ENCODE results near the gene ANO4.

The ANO4 gene

DNA sequence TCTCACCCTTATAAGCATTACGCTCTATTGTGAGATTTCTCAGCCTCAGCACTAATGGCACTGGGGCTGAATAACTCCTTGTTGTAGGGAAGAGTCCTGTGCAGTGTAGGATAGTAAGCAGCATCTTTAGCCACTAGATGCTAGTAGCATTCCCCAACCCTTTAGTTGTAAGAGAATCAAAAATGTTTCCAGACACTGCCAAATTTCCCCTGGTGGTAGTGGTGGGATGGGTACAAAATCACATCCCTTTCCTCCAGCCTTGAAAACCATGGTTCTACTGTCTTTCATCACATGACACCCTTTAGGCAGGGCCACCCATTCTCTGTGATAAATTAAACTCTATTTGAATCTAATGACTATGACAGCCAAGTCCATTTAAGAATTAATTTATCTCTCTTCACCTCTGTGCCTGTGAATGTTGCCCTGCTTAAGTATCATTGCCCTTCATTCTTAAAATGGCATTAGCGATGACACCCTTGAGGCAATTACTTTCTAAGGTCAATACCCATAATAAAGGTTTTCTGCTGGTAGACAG is 199.4 kb downstream of the ANO4 start:
- DNase-seq, result no peak

DNA sequence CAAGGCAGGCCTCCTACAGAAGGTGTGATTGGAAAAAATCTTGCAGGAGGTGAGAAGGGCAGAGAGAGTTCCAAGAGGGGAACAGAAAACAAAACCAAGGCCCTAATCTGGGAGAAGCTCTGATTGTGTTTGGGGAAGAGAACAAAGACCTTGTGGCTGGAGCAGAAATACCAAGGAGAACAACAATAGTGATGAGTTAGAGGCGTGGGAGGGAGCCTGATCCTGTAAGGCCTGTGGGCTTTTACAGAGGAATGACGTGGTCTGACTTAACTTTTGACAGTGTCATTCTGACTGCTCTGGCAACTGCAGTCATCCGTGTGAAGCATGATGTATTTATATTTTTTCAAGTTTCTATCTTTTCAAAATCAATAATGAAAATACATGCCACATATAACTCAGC is 200.6 kb downstream of the ANO4 start:
- DNase-seq, result no peak

DNA sequence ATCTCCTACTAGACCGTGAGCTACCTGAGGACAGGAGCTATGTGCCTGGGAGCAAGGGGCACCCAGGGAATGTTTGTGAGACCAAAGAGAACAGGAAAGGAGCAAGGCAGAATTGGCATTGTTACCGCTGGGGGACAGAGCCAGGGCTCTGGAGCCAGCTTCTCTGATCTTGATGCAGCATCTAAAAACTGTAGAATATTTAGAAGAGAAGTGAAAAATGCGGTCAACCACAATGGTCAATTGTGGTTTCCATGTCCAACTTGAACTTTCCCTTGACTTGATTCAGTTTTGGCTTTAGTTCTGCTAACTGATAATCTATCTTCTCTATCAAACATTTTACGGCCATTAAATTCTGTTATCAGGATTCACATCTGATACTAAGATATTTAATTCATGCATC is 201.2 kb downstream of the ANO4 start:
- DNase-seq, result no peak

DNA sequence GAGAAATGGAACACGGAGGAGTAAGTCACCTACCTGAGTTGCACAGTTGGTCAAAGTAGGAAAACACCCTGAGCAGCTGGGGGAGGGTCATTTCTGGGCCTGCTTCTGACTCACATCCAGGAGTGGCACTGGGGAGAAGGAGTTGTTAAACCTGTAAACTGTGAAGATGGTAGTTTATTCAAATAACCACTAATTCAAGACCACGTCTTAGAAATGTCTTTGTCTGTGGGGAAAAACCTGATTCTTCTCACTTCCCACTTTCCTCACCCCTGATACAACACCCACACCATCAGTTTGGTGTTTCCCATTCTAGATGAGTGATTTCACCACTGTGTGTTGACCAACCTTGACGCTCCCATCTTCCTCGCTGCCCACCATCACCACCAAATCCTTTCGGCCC is 207.1 kb downstream of the ANO4 start:
- DNase-seq, result no peak

DNA sequence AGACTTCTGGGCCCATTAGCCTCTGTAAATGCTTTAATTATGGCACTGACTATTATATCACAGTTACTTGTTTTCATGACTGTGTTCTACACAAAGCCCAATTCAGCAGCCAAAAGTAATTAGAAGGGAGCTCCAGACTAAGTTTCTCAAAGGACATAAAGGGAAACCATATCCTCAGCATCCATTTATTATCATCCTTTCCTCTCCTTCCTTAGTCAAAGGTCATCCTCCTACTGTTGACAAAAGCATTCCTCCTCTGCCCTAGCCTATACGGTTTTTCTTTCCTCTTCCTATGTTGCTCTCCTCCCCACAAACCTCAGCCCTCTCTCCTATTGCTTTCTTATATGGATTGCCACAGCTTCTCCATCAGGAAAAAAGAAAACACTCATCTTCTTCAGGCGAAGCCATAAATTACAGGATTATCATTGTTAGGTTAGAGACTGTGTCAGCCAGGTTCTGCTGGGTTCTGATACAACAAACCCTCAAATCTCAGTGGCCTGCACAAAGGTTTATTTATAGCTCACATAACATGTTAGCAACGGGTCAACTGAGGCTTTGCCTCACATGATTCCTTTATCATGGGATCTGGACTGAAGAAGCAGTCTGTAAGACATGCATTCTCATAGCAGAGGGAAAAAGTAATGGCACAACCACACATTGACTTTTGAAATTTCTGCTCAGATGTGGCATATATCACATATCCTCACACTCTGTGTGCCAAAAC is 208.3 kb downstream of the ANO4 start:
- no peak for DNase-seq

GRCh38 chr12:101004898-101005297 is 210.3 kb downstream of the ANO4 start:
- no peak for DNase-seq

GRCh38 chr12:101009274-101009673 is 214.7 kb downstream of the ANO4 start:
- DNase-seq, result no peak

DNA sequence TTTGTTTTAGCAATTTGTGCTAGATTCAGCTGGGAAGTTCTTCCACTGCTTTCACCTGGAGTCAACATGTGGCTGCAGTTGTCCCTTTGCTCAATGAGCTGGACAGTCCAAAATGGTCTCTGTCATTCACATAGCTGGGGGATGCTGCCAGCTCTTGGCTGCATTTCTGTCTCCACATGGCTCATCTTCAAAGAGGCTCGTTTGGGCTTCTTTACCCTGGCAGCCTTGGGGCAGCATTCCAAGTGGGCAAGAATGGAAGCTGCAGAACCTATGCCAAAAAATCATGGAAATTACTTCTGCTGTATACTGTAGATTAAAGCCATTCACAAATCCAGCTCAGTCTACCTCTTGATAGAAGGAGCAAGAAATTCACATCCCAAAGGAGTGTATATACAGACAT is 216.3 kb downstream of the ANO4 start:
- DNase-seq, result no peak

DNA sequence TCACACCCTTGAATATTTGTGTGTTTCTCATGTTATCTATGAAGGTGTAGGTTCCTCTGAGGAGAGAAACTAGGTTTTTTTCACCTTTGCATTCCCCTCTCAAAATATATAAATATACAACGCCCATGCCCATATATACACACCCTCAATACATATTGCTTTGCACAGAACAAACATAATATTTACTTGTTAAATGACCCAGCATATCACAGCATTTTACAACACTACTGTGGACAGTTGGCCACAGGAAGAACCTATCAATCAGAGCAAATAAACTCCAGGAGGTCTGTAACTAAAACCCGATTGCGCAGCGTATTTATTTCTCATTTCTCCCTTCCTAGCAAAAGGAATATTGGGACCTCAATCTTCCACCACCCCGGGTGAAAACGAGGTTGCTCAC is 219.4 kb downstream of the ANO4 start:
- no peak for DNase-seq

DNA sequence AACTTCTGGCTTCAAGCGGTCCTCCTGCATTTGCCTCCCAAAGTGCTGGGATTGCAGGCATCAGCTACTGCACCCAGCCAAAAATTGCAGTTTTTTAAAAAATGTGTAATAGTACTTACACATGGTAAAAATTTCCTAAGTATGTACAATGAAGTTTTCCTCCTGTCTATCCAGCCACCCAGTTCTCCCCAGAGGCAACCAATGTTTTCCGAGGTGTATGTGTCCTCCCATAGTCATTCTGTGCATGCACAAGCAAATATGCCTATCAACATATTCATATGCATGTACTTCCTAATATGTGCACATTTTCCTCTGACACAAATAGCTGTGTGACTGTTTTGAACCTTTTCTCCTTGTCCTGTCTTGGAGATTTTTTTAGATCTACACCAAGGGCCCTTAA is 220.5 kb downstream of the ANO4 start:
- DNase-seq, result no peak

- no peak for DNase-seq
Observed at GRCh38 chr12:101018540-101018939, 224.0 kb downstream of the ANO4 start.

GRCh38 chr12:101019201-101019600 is 224.6 kb downstream of the ANO4 start:
- no peak for DNase-seq

GRCh38 chr12:101019667-101020066 is 225.1 kb downstream of the ANO4 start:
- no peak for DNase-seq

DNA sequence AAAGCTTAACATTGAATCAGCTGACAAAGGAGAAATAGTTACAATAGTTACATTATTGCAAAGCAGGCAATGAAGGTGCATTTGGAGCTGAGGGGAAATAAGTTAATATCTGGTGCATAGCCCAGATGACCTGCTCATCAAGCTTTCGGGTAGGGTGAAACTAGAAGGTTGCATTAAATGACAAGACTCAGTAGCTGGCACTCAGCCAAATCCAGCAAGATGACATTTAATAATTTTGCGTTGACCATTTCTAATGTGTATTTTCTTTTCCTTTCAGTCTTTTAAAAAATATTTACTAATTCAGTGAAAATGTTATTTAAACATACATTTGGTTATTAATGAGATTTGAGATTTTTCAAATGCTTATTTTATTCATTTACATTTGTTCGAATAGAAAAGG is 226.9 kb downstream of the ANO4 start:
- no peak for DNase-seq

DNA sequence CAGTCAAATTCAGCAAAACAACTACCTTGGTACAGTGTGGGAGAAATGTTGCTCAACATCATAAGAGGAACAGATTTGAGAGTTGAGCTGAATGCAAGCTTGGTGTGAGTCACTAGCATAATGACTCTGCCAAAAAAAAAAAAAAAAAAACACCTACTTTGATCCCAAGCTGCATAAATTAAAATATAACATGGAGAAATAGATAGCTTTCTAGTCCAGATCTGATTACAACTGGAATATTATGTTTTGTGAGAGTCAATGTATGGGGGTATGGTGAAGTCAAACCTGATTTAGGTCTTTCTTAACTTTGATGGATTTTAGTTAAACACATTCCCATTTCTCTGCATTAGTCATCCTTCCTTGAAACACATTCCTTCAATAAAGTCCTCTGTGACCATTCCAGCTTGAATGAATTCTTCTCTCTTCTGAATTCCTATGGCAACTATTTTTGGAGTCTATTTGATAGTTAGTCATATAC is 227.4 kb downstream of the ANO4 start:
- DNase-seq, result no peak

- DNase-seq, result no peak
Observed at GRCh38 chr12:101027200-101027599, 232.6 kb downstream of the ANO4 start.

- DNase-seq, result no peak
Observed at GRCh38 chr12:101027816-101028215, 233.2 kb downstream of the ANO4 start.

DNA sequence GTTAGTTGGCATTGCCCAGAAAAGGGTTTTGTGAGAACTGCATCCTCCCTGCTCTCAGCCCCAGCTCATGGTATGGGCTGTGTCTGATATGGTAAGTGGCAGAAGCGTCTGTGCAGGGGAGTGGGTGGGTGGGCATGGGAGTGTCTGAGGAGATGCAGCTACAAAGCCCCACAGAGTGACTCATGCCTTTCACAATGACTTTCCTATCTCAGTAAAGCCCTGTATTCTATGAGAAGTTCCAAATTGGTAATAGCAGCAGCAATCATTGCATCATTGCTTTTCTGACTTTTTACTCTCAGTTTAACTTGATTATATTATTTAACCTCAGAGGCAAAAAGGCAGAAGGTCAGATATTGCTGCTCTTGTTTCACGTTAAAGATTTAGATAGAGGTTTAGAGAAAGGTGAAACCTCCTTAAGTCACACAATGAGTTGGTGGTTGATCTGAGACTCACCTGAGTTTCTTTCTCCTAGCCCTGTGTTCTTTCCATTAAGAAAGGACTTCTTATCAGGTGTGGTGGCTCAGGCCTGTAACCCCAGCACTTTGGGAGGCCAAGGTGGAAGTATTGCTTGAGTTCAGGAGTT is 243.8 kb downstream of the ANO4 start:
- DNase-seq, result no peak

DNA sequence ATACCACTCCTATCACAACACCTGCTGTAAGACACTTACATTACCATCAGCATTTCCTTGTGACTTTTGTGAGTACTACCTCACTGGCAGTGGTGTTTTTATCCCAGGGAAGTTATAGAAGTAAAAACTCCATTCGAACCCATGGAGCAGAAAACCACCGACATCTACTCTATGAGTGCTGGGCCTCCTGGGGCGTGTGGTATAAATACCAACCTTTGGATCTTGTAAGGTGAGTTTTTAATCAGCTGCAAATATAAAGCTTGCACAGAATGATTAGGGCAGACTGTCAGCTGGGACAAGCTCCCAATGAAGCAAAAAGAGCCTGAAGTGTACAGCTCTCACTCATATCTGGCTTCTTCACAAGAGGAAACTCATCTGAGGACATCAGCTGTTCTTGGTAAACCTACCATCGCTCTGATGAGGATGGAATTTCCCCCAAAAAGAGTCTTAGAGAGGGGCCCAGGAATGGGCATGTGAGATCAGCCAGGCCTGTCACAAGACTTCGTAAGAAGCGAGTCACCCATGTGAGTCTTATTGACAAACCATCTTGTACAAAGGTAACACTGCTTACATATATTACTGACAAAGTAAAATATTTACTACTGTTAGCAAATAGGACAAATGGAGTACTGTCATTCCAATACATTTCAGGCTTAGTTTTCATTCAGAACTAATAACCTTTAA is 245.4 kb downstream of the ANO4 start:
- no peak for DNase-seq

- no peak for DNase-seq
Observed at GRCh38 chr12:101040936-101041335, 246.4 kb downstream of the ANO4 start.

- no peak for DNase-seq
Observed at GRCh38 chr12:101042211-101042610, 247.6 kb downstream of the ANO4 start.

- DNase-seq, result no peak
Observed at GRCh38 chr12:101044512-101045059, 250.0 kb downstream of the ANO4 start.

All from C1 segment of cervical spinal cord (tissue), 14 donors.